ENCODE results near the gene CST7. TPM values are rescaled to one million over a fixed set of nuclear protein-coding genes. Genes with fewer than 3 reads are reported as not detected.

Gene CST7
- total RNA-seq, 2 experiments from 2014 or later = 10.7 to 14.0 TPM

GRCh38 chr20:24970030-24970553 lies 21.0 kb downstream of the CST7 start:
- peaks cover 46% of the 10 kb centered on the region for H3K36me3 Mint-ChIP-seq (ENCODE audit: low read depth)
- no peak overlapping the region for H3K27ac Mint-ChIP-seq
- ChIA-PET POLR2A (no interaction called here), CTCF (no interaction called here)
- H3K4me3 Mint-ChIP-seq = no peak overlapping the region
- ATAC-seq (no peak), DNase-seq (no peak)
- peaks cover 1% of the 10 kb centered on the region for H3K4me1 Mint-ChIP-seq
- no peaks in the 10 kb centered on the region for H3K27me3 Mint-ChIP-seq
- H3K9me3 Mint-ChIP-seq (ENCODE audit: low read depth) = no peaks in the 10 kb centered on the region
- intact Hi-C loops (cut with DNase I, micrococcal nuclease) = no loop called here

GRCh38 chr20:24970754-24971153 lies 21.7 kb downstream of the CST7 start:
- Mint-ChIP-seq H3K4me3 (no peak overlapping the region), H3K27me3 (no peaks in the 10 kb centered on the region), H3K9me3 (ENCODE audit: low read depth) (no peaks in the 10 kb centered on the region), H3K4me1 (no peaks in the 10 kb centered on the region), H3K36me3 (ENCODE audit: low read depth) (peaks cover 45% of the 10 kb centered on the region), H3K27ac (no peak overlapping the region)
- ChIA-PET CTCF (no interaction called here), POLR2A (no interaction called here)
- DNase-seq (no peak), ATAC-seq (no peak)
- intact Hi-C loops (cut with DNase I, micrococcal nuclease) = no loop called here

DNA sequence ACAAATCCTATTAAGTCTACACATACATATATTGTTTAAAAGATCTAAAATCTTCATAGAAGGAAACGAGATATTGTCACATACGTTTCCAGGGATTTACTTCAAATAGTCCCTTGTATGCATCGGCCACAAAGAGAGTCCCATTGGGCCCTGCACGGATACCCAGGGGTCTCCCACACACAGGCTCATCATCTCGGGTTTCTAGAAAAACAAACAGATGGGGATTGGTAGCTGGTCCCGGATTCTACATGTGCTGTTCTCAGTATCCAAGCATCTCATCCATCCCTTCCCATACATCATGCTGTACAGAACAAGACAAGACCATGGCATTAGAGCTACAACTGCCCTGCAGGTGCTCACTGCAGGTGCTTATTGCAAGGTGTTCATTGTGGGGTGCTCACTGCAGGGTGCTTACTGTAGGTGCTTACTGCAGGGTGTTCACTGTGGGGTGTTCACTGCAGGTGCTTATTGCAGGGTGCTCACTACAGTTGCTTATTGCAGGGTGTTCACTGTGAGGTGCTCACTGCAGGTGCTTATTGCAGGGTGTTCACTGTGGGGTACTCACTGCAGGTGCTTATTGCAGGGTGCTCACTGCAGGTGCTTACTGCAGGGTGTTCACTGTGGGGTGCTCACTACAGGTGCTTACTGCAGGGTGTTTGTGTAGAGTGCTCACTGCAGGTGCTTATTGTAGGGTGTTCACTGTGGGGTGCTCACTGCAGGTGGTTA lies 22.5 kb downstream of the CST7 start:
- Mint-ChIP-seq H3K27ac (no peak overlapping the region), H3K4me3 (no peak overlapping the region), H3K9me3 (ENCODE audit: low read depth) (peaks cover 5% of the 10 kb centered on the region), H3K27me3 (no peaks in the 10 kb centered on the region), H3K4me1 (no peaks in the 10 kb centered on the region), H3K36me3 (ENCODE audit: low read depth) (peaks cover 50% of the 10 kb centered on the region)
- ATAC-seq = no peak
- CTCF ChIA-PET = interaction anchor here (0.5 kb wide), 1 partner anchor 22 kb away, joined by 3 read pairs; no protein-coding TSS in a partner anchor
- intact Hi-C loops (cut with DNase I, micrococcal nuclease) = no loop called here
- POLR2A ChIA-PET = no interaction called here
- DNase-seq = no peak

- Mint-ChIP-seq H3K4me1 (no peaks in the 10 kb centered on the region), H3K27me3 (no peaks in the 10 kb centered on the region), H3K36me3 (ENCODE audit: low read depth) (peaks cover 56% of the 10 kb centered on the region), H3K9me3 (ENCODE audit: low read depth) (peaks cover 7% of the 10 kb centered on the region), H3K4me3 (no peak overlapping the region), H3K27ac (no peak overlapping the region)
- ChIA-PET POLR2A (no interaction called here), CTCF (no interaction called here)
- intact Hi-C loops (cut with DNase I, micrococcal nuclease) = no loop called here
- no peak for DNase-seq
- ATAC-seq = no peak
These were observed 23.3 kb downstream of the CST7 start for GRCh38 chr20:24972341-24972740.

- intact Hi-C loops (cut with DNase I, micrococcal nuclease) = no loop called here
- Mint-ChIP-seq H3K4me1 (peaks cover 1% of the 10 kb centered on the region), H3K9me3 (ENCODE audit: low read depth) (peaks cover 7% of the 10 kb centered on the region), H3K27ac (no peak overlapping the region), H3K27me3 (no peaks in the 10 kb centered on the region), H3K4me3 (no peak overlapping the region), H3K36me3 (ENCODE audit: low read depth) (peaks cover 78% of the 10 kb centered on the region)
- ATAC-seq (no peak), DNase-seq (no peak)
- POLR2A ChIA-PET = no interaction called here
- CTCF ChIA-PET = no interaction called here
These were observed 28.3 kb downstream of the CST7 start for GRCh38 chr20:24977336-24977735.

- intact Hi-C loops (cut with DNase I, micrococcal nuclease) = no loop called here
- no peak overlapping the region for H3K27ac Mint-ChIP-seq
- CTCF ChIA-PET = no interaction called here
These were observed 28.7 kb downstream of the CST7 start for GRCh38 chr20:24977797-24978196.

GRCh38 chr20:24978513-24978912 lies 29.4 kb downstream of the CST7 start:
- no peak for DNase-seq
- Mint-ChIP-seq H3K27me3 (no peaks in the 10 kb centered on the region), H3K9me3 (ENCODE audit: low read depth) (peaks cover 7% of the 10 kb centered on the region), H3K4me3 (no peak overlapping the region), H3K27ac (no peak overlapping the region), H3K4me1 (peaks cover 3% of the 10 kb centered on the region), H3K36me3 (ENCODE audit: low read depth) (peaks cover 75% of the 10 kb centered on the region)
- ChIA-PET CTCF (interaction anchor here (0.6 kb wide), 1 partner anchor 41 kb away, joined by 3 read pairs; no protein-coding TSS in a partner anchor), POLR2A (no interaction called here)
- intact Hi-C loops (cut with DNase I, micrococcal nuclease) = no loop called here
- no peak for ATAC-seq

More at GRCh38 chr20:24977797-24978196, 28.7 kb downstream of the CST7 start:
- Mint-ChIP-seq H3K4me1 (peaks cover 3% of the 10 kb centered on the region), H3K27me3 (no peaks in the 10 kb centered on the region), H3K36me3 (ENCODE audit: low read depth) (peaks cover 78% of the 10 kb centered on the region), H3K9me3 (ENCODE audit: low read depth) (peaks cover 7% of the 10 kb centered on the region), H3K4me3 (no peak overlapping the region)
- POLR2A ChIA-PET = no interaction called here
- ATAC-seq (no peak), DNase-seq (no peak)

DNA sequence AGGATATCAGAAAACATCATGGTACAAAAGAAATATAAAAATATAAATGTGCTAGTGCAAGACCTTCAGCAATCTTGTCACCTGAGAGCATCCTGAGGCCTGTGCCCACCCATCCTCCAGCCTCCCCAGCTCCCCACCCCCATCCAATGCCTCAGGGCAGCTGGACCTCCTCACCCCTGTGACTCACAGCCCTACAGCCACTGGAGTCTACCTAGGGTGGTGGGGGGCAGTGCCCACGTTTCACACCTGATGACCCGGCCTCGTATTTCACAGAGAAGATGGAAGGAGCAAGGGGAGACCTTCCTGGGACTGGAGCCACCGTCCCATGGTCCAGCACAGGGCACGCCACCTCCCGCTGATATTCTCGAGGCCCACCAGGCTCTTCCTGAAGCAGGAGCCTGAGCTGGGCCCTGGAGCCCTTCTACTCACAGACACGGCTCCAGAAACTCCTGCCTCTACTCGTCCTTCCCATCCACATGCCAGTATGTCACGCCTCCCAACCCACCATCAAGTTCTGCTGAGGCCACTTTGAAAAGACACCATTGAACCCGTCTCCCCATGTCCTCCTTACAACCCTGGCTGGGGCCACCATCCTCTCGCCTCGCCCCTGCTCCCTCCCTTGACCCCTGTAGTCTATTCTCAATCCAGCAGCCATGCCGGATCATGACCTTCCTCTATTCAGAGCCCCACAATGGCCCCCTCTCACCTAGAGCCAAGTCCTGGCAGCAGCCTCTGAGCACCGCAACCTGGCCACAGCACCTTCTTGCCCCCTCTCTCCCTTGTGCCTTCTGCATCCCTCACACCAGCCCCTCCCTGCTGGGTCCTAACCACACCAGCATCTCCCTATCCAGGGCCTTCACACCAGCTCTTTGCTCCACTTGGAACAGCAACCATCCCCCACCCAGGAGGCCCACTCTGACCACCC lies 30.2 kb downstream of the CST7 start:
- ChIA-PET POLR2A (no interaction called here), CTCF (no interaction called here)
- peak overlapping the region; percentile 14 for H3K27ac Mint-ChIP-seq
- peaks cover 7% of the 10 kb centered on the region for H3K9me3 Mint-ChIP-seq (ENCODE audit: low read depth)
- DNase-seq = no peak
- no peaks in the 10 kb centered on the region for H3K27me3 Mint-ChIP-seq
- H3K4me1 Mint-ChIP-seq = peaks cover 3% of the 10 kb centered on the region
- intact Hi-C loops (cut with DNase I, micrococcal nuclease) = no loop called here
- ATAC-seq = no peak
- H3K4me3 Mint-ChIP-seq = no peak overlapping the region
- peaks cover 78% of the 10 kb centered on the region for H3K36me3 Mint-ChIP-seq (ENCODE audit: low read depth)

DNA sequence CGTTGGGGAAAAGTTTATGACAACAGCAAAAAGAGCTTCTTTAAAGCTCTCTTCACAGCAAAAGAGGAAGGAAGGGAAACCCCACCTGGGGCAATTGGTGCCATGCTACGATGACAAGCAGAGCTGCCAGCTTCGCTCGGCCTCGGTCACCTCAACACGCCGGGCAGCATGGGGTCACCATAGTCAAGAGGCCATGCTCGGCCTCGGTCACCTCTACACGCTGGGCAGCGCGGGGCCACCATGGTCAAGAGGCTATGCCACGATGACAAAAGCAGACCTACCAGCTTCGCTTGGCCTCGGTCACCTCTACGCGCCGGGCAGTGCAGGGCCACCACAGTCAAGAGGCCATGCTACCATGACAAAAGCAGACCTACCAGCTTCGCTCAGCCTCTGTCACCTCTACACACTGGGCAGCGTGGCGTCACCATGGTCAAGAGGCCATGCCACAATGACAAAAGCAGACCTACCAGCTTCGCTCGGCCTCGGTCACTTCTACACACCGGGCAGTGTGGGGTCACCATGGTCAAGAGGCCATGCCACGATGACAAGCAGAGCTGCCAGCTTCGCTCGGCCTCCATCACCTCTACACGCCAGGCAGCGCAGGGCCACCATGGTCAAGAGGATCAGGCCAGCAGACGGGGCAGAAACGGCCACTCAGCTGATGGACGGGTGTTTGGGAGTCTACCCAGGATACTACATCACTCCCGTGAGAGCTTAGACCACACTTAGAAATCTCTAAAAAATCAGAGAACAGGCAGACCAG lies 31.4 kb downstream of the CST7 start:
- ATAC-seq (no peak), DNase-seq (no peak)
- H3K9me3 Mint-ChIP-seq (ENCODE audit: low read depth) = peaks cover 7% of the 10 kb centered on the region
- H3K27me3 Mint-ChIP-seq = no peaks in the 10 kb centered on the region
- peaks cover 77% of the 10 kb centered on the region for H3K36me3 Mint-ChIP-seq (ENCODE audit: low read depth)
- CTCF ChIA-PET = interaction anchor here (0.7 kb wide), 2 partner anchors 9 to 20 kb away, joined by 3 to 4 read pairs; no protein-coding TSS in a partner anchor
- intact Hi-C loops (cut with DNase I, micrococcal nuclease) = no loop called here
- H3K4me3 Mint-ChIP-seq = no peak overlapping the region
- POLR2A ChIA-PET = no interaction called here
- H3K27ac Mint-ChIP-seq = peak overlapping the region; percentile 14
- peaks cover 6% of the 10 kb centered on the region for H3K4me1 Mint-ChIP-seq

DNA sequence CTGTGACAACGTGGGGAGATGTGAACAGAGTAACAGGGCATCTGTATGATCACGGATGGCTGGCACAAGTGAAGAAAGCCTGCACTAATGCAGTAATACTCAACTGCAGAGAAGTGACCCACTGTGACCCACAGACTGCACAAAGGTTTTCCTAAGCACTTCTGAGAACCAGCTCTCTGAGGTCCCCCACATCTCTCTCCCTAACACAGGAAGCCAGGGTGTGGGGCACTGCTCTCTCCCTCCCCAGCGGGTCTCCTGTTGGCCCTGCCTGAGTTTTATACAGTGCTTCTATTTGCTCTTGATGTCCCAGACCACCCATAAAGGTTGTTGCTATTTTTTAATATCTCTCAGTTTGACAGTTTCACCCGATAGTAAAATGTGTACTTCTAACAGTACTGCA lies 32.2 kb downstream of the CST7 start:
- peaks cover 5% of the 10 kb centered on the region for H3K9me3 Mint-ChIP-seq (ENCODE audit: low read depth)
- ChIA-PET CTCF (interaction anchor here (0.7 to 0.8 kb wide), 2 partner anchors 8 to 1146 kb away, joined by 4 to 5 read pairs; no protein-coding TSS in a partner anchor), POLR2A (no interaction called here)
- H3K27ac Mint-ChIP-seq = no peak overlapping the region
- ATAC-seq = no peak
- H3K27me3 Mint-ChIP-seq = no peaks in the 10 kb centered on the region
- no peak overlapping the region for H3K4me3 Mint-ChIP-seq
- peaks cover 69% of the 10 kb centered on the region for H3K36me3 Mint-ChIP-seq (ENCODE audit: low read depth)
- no peak for DNase-seq
- intact Hi-C loops (cut with DNase I, micrococcal nuclease) = no loop called here
- H3K4me1 Mint-ChIP-seq = peaks cover 13% of the 10 kb centered on the region

GRCh38 chr20:24981790-24982189 lies 32.7 kb downstream of the CST7 start:
- Mint-ChIP-seq H3K27me3 (no peaks in the 10 kb centered on the region), H3K4me3 (no peak overlapping the region), H3K36me3 (ENCODE audit: low read depth) (peaks cover 63% of the 10 kb centered on the region), H3K4me1 (peaks cover 19% of the 10 kb centered on the region), H3K9me3 (ENCODE audit: low read depth) (peaks cover under 1% of the 10 kb centered on the region), H3K27ac (no peak overlapping the region)
- intact Hi-C loops (cut with DNase I, micrococcal nuclease) = no loop called here
- ATAC-seq (no peak), DNase-seq (no peak)
- CTCF ChIA-PET = interaction anchor here (0.8 kb wide), 1 partner anchor 1146 kb away, joined by 5 read pairs; no protein-coding TSS in a partner anchor
- POLR2A ChIA-PET = no interaction called here
